ENCODE measurements around the gene CERS6. TPM values are rescaled to one million over a fixed set of nuclear protein-coding genes. Genes with fewer than 3 reads are reported as not detected.

Gene CERS6
- total RNA-seq, 4 donors from 2014 or later, result 25.9 to 57.2 (median 35.8) TPM

DNA sequence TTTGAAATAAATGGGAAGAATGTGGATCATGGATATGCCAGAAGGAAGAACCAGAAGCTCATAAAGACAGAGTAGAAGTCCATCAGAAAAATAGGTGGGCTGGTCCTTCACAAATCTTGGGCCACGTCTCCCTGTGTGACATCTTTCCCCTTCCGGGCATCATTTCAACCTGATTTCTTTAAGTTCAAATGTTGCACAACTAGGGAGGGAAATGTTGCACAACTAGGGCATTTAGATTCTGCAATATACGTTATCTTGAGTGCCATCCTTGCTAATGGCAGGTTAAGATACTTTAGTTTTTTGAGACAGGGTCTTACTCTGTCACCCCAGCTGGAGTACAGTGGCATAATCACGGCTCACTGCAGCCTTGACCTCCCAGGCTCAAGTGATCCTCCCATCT lies 129.6 kb downstream of the CERS6 start:
- TF ChIP-seq, protein P1, sequence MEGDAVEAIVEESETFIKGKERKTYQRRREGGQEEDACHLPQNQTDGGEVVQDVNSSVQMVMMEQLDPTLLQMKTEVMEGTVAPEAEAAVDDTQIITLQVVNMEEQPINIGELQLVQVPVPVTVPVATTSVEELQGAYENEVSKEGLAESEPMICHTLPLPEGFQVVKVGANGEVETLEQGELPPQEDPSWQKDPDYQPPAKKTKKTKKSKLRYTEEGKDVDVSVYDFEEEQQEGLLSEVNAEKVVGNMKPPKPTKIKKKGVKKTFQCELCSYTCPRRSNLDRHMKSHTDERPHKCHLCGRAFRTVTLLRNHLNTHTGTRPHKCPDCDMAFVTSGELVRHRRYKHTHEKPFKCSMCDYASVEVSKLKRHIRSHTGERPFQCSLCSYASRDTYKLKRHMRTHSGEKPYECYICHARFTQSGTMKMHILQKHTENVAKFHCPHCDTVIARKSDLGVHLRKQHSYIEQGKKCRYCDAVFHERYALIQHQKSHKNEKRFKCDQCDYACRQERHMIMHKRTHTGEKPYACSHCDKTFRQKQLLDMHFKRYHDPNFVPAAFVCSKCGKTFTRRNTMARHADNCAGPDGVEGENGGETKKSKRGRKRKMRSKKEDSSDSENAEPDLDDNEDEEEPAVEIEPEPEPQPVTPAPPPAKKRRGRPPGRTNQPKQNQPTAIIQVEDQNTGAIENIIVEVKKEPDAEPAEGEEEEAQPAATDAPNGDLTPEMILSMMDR (IDR thresholded peaks at IDR 0.05), result no peak
- DNase-seq (ENCODE audit: low spot score) (no peak), ATAC-seq (ENCODE audit: low FRiP score) (no peak)

DNA sequence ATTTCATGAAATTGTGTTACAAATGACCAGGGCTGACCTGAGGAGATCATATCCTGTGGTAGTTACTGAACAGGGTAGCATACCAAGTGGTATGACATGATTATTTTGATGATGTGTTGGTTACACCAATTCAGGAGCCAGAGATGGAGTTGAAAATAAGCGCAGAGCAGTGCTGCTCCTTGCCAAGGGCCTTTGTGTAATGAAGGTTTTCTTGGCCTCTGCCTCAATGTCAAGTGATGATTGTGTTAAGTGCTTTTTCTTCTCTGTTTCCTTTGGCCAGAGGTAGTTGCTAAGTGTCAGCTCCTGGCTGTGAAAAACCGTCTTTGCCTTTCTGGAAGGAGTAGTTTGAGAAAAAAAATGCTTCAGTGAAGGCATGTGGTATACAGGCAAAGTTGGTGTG lies 131.2 kb downstream of the CERS6 start:
- TF ChIP-seq, protein P1 (IDR thresholded peaks at IDR 0.05), result no peak
- ATAC-seq (ENCODE audit: low FRiP score) (no peak), DNase-seq (ENCODE audit: low spot score) (no peak)

DNA sequence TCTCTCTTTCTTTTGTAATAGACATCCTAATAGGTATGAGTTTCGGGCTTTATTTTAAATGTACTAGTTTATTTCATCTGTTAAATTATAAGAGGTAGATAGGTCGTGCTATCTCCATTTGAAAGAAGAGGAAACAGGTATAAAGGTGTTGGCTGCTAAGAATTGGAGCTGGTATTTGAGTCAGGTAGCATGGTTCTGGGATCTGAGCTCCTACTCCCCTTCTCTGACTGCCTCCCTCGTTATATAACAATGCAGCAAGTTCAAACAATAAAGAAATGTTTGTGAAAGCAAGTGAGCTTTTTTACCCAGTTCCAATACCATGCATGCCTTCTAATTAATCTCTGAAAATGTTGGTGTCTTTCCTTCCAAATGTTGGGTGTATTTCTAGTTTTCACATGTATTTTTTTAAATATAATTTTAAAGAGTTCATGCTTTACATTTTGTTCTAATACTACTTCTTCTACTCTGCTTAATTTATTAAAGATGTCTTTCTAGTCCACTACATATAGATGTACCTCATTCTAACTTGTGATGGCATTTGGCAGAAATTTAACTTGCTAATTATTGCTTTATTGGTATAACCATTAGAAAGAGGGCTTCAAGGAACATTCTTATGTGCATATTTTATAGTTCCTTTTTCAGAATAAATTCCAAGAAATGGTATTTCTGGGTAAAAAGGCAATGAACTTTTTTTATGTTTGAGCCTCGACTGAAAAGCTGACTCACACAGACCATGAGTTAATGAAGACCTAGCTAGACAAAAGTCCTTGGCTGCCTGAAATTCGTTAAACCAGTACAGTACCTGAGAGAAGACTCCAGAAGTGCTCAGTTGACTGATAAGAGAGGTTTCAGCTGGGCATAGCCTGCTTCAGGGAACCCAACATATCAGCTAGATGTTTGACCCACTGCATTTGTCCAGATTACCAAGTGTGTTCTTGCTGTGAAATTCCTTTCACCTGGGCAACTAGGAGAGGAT lies 133.5 kb downstream of the CERS6 start:
- no peak for ATAC-seq (ENCODE audit: low FRiP score)
- TF ChIP-seq, protein P1 (IDR thresholded peaks at IDR 0.05), result no peak
- DNase-seq (ENCODE audit: low spot score), result no peak

DNA sequence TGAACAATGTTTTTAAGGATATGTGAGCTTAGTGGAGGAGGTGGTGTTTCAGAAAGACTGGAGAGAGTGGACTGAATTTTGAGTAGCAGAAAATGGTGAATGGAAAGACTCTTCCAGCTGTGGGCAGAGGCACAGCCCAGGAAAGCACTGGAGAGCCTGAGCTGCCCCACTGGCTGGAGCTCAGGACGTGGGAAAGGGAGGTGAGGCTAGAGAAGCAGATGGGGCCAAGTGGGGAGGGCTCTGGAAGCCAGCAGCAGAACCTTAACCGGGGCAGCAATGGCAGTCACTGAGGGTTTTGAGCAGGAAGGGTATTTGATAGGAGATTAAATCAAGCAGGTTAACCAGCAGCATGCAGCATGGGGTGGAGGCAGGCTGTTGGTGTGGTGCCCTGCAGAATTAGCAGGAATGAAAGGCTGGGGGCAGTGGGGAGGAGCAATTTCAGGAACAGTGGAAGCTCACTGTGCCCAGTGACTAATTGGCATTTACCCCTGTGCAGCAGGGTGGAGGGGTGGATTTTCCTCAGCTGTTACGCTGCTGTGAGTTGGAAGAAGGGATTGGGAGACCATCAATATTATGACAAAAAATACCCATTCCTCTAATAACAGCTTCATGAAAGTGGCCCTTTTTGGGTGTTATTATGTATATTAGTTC lies 136.2 kb downstream of the CERS6 start:
- DNase-seq (ENCODE audit: low spot score), result no peak
- TF ChIP-seq, protein P1 (IDR thresholded peaks at IDR 0.05), result no peak
- ATAC-seq (ENCODE audit: low FRiP score), result no peak

DNA sequence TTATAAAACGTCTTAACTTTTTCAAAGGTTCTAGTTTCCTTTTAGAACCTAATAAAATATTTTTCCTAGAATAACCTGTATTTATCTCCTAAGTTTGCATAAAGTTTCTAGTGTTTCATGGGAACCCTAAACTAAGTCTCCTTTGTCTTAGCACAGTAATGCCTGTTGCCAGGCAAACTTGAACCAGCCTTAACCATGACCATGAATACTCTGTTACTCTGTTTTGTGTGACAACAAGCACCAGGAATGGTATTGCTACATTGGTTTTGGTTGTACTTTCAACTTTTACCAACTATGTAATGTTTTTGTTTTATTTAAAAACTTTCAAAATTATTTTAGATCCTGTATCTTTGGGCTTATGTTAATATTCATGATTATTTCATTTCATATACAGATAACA lies 137.6 kb downstream of the CERS6 start:
- DNase-seq (ENCODE audit: low spot score) (no peak), ATAC-seq (ENCODE audit: low FRiP score) (no peak)
- TF ChIP-seq, protein P1 (IDR thresholded peaks at IDR 0.05), result no peak

DNA sequence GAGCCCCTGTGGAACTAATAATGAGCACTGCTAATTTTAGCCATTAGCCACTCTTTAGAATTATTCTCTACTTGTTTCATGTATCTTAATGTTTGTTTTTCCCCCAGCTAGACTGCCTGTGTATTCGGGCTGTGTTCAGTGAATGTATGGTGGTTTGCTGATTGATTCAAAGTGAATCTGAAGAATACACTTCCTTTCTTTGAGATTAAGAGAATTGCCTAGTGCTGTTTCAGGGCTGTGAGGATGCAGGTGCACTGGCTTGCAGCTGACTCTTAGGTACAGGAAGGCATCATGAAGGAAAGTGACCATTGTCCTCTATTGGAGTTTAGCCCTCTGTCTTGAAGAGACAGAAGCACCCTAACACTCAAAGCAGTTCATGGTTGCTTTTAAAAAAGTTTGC lies 138.7 kb downstream of the CERS6 start:
- no peak for DNase-seq (ENCODE audit: low spot score)
- TF ChIP-seq, protein P1 (IDR thresholded peaks at IDR 0.05), result no peak
- no peak for ATAC-seq (ENCODE audit: low FRiP score)
